AG20443 (cell line): Measurements from ENCODE around the gene GALNT12.

Experiments used
- DNase-seq: peaks from one replicate; pipeline ENCODE4 v3.0.0; 2012; ENCODE audit warnings: low spot score, mixed read lengths

The GALNT12 gene

GRCh38 chr9:98860871-98861293 is 53.4 kb downstream of the GALNT12 start:
- DNase-seq, result peak; percentile 90

GRCh38 chr9:98861781-98862504 is 54.5 kb downstream of the GALNT12 start:
- peak; percentile 84 for DNase-seq

- DNase-seq, result no peak
Observed at GRCh38 chr9:98862936-98863335, 55.5 kb downstream of the GALNT12 start.

GRCh38 chr9:98864281-98865174 is 57.1 kb downstream of the GALNT12 start:
- DNase-seq, result peak; percentile 55

- DNase-seq, result no peak
Observed at GRCh38 chr9:98865284-98865875, 57.9 kb downstream of the GALNT12 start.

GRCh38 chr9:98866435-98867102 is 59.1 kb downstream of the GALNT12 start:
- no peak for DNase-seq

GRCh38 chr9:98867103-98867428 is 59.6 kb downstream of the GALNT12 start:
- no peak for DNase-seq

- DNase-seq, result peak; percentile 92
Observed at GRCh38 chr9:98867429-98868168, 60.1 kb downstream of the GALNT12 start.

GRCh38 chr9:98869078-98869745 is 61.7 kb downstream of the GALNT12 start:
- no peak for DNase-seq

- no peak for DNase-seq
Observed at GRCh38 chr9:98869866-98870265, 62.4 kb downstream of the GALNT12 start.

GRCh38 chr9:98870782-98871557 is 63.5 kb downstream of the GALNT12 start:
- no peak for DNase-seq

- DNase-seq, result no peak
Observed at GRCh38 chr9:98871558-98872065, 64.1 kb downstream of the GALNT12 start.

GRCh38 chr9:98873526-98873925 is 66.1 kb downstream of the GALNT12 start:
- DNase-seq, result no peak

- DNase-seq, result peak; percentile 70
Observed at GRCh38 chr9:98873951-98874371, 66.5 kb downstream of the GALNT12 start.

- no peak for DNase-seq
Observed at GRCh38 chr9:98874721-98875255, 67.3 kb downstream of the GALNT12 start.

- no peak for DNase-seq
Observed at GRCh38 chr9:98875536-98875935, 68.1 kb downstream of the GALNT12 start.

GRCh38 chr9:98877311-98877710 is 69.8 kb downstream of the GALNT12 start:
- DNase-seq, result no peak

- no peak for DNase-seq
Observed at GRCh38 chr9:98879094-98879962, 71.9 kb downstream of the GALNT12 start.

GRCh38 chr9:98879963-98880310 is 72.5 kb downstream of the GALNT12 start:
- DNase-seq, result no peak
